ENCODE results near the gene SLC5A7. TPM values are rescaled to one million over a fixed set of nuclear protein-coding genes. Genes with fewer than 3 reads are reported as not detected.

SLC5A7 gene
- total RNA-seq, result not detected

GRCh38 chr2:107986278-107987217 is at the start of gene SLC5A7:
TSS of gene SLC5A7 (plus strand) at chr2:107986524. CDS start at chr2:107988156, 1,632 bp downstream.
- DNase-seq (ENCODE audit: low spot score), result no peak
- no peak for TF ChIP-seq CTCF (IDR thresholded peaks at IDR 0.05)
- no peak for ATAC-seq (ENCODE audit: low FRiP score)

GRCh38 chr2:107961395-107961794 is 24.9 kb upstream of the SLC5A7 start:
- ATAC-seq (ENCODE audit: low FRiP score) (no peak), DNase-seq (ENCODE audit: low spot score) (no peak)
- no peak for TF ChIP-seq CTCF (IDR thresholded peaks at IDR 0.05)

GRCh38 chr2:107964185-107964584 is 22.1 kb upstream of the SLC5A7 start:
- no peak for ATAC-seq (ENCODE audit: low FRiP score)
- no peak for TF ChIP-seq CTCF (IDR thresholded peaks at IDR 0.05)
- no peak for DNase-seq (ENCODE audit: low spot score)

- DNase-seq (ENCODE audit: low spot score), result no peak
- ATAC-seq (ENCODE audit: low FRiP score), result no peak
- TF ChIP-seq CTCF (IDR thresholded peaks at IDR 0.05), result no peak
Observed at GRCh38 chr2:107984707-107985106, 1.6 kb upstream of the SLC5A7 start.

GRCh38 chr2:107988108-107988507 is 1.8 kb downstream of the SLC5A7 start:
- DNase-seq (ENCODE audit: low spot score), result no peak
- no peak for TF ChIP-seq CTCF (IDR thresholded peaks at IDR 0.05)
- ATAC-seq (ENCODE audit: low FRiP score), result no peak

GRCh38 chr2:107989445-107989844 is 3.1 kb downstream of the SLC5A7 start:
- ATAC-seq (ENCODE audit: low FRiP score), result no peak
- TF ChIP-seq CTCF (IDR thresholded peaks at IDR 0.05), result no peak
- no peak for DNase-seq (ENCODE audit: low spot score)

GRCh38 chr2:107990718-107991117 is 4.4 kb downstream of the SLC5A7 start:
- no peak for TF ChIP-seq CTCF (IDR thresholded peaks at IDR 0.05)
- ATAC-seq (ENCODE audit: low FRiP score) (no peak), DNase-seq (ENCODE audit: low spot score) (no peak)

Data from omental fat pad (tissue), 4 donors.